GM04504 (cell line): ENCODE measurements around the gene IL3.

Source experiments
- DNase-seq: peaks from one replicate; pipeline ENCODE4 v3.0.0-alpha.2; 2012; ENCODE audit warnings: low read depth

IL3 gene

GRCh38 chr5:132073231-132074013, 13.0 kb downstream of the IL3 start, which contains the start of gene CSF2:
Gene CSF2 (plus strand): TSS chr5:132073789. CDS start chr5:132073824, 35 bp downstream.
- DNase-seq, result no peak

- no peak for DNase-seq
Measured at GRCh38 chr5:132074091-132074771, 13.8 kb downstream of the IL3 start.

GRCh38 chr5:132074772-132075718, 14.6 kb downstream of the IL3 start:
- no peak for DNase-seq

- DNase-seq, result no peak
Measured at GRCh38 chr5:132075719-132076077, 15.2 kb downstream of the IL3 start.

GRCh38 chr5:132076202-132076830, 15.9 kb downstream of the IL3 start:
- no peak for DNase-seq

GRCh38 chr5:132076983-132077382, 16.5 kb downstream of the IL3 start:
- no peak for DNase-seq

GRCh38 chr5:132079081-132079480, 18.6 kb downstream of the IL3 start:
- DNase-seq, result no peak

- no peak for DNase-seq
Measured at GRCh38 chr5:132079619-132080018, 19.2 kb downstream of the IL3 start.

- DNase-seq, result no peak
Measured at GRCh38 chr5:132080595-132080994, 20.1 kb downstream of the IL3 start.

GRCh38 chr5:132081458-132081857, 21.0 kb downstream of the IL3 start:
- no peak for DNase-seq

- DNase-seq, result no peak
Measured at GRCh38 chr5:132082329-132083023, 22.0 kb downstream of the IL3 start.

- DNase-seq, result no peak
Measured at GRCh38 chr5:132083071-132083678, 22.7 kb downstream of the IL3 start.

GRCh38 chr5:132085686-132086085, 25.2 kb downstream of the IL3 start:
- no peak for DNase-seq

GRCh38 chr5:132086277-132086794, 25.9 kb downstream of the IL3 start:
- peak; percentile 90 for DNase-seq

GRCh38 chr5:132087176-132087575, 26.7 kb downstream of the IL3 start:
- DNase-seq, result no peak

- no peak for DNase-seq
Measured at GRCh38 chr5:132087661-132088060, 27.2 kb downstream of the IL3 start.

- no peak for DNase-seq
Measured at GRCh38 chr5:132089363-132089762, 28.9 kb downstream of the IL3 start.

- peak; percentile 74 for DNase-seq
Measured at GRCh38 chr5:132090107-132090506, 29.7 kb downstream of the IL3 start.

- DNase-seq, result no peak
Measured at GRCh38 chr5:132093271-132093670, 32.8 kb downstream of the IL3 start.

- DNase-seq, result peak; percentile 94
Measured at GRCh38 chr5:132094393-132095076, 34.1 kb downstream of the IL3 start.
